CD4-positive, alpha-beta memory T cell (primary cell): ENCODE measurements around the gene SUGCT. TPM values are rescaled to one million over a fixed set of nuclear protein-coding genes. Genes with fewer than 3 reads are reported as not detected.

Experiments
- CTCF ChIA-PET: fragments of 350-600 bp; sonication (Branson Sonifier 250); formaldehyde crosslinking; loops from one replicate; lab custom pipeline; 2021; ENCODE audit warnings: inconsistent platforms; ENCODE audit not compliant: partially characterized antibody; lab: Charles Lee
- POLR2A ChIA-PET: fragments of 350-600 bp; sonication (Branson Sonifier 250); formaldehyde crosslinking; loops from one replicate; lab custom pipeline; 2021; ENCODE audit not compliant: partially characterized antibody; lab: Charles Lee
- DNase-seq, 5 donors: peaks; one replicate each; pipeline versions ENCODE4 v3.0.0 to v3.0.0-alpha.2; 2020 to 2022; ENCODE audit warnings: mixed read lengths in 1 of 5
- H3K27ac ChIP-seq: one replicate; pipeline ENCODE4 v1.7.0; 2013; ENCODE audit warnings: low read depth, low read length
- H3K27me3 ChIP-seq: 2 replicates; pipeline ENCODE4 v1.7.0; 2013; ENCODE audit warnings: mild to moderate bottlenecking, low read length, moderate library complexity; ENCODE audit not compliant: insufficient read depth
- H3K36me3 ChIP-seq: 2 replicates; pipeline ENCODE4 v1.7.0; 2013; ENCODE audit warnings: mild to moderate bottlenecking, low read length, moderate library complexity; ENCODE audit not compliant: insufficient read depth
- H3K4me1 ChIP-seq: 2 replicates; pipeline ENCODE4 v1.7.0; 2013; ENCODE audit warnings: mild to moderate bottlenecking, low read length, moderate library complexity; ENCODE audit not compliant: insufficient read depth
- H3K4me3 ChIP-seq, 2 donors: one replicate each; pipeline ENCODE4 v1.7.0; 2013; ENCODE audit warnings: low read length in 2 of 2, mild to moderate bottlenecking in 1 of 2
- H3K9me3 ChIP-seq, 2 donors: one replicate each; pipeline ENCODE4 v1.7.0; 2013; ENCODE audit warnings: low read length in 2 of 2, control low read depth in 1 of 2; ENCODE audit not compliant: control insufficient read depth in 1 of 2
- H3K27ac Mint-ChIP-seq, 7 donors: one replicate each; pipeline ENCODE4 v1.8.0; 2020 to 2021; ENCODE audit warnings: mixed read lengths in 7 of 7, mild to moderate bottlenecking in 6 of 7, inconsistent platforms in 3 of 7, moderate library complexity in 3 of 7
- H3K27me3 Mint-ChIP-seq, 2 donors: one replicate each; pipeline ENCODE4 v1.8.0; 2020 to 2021; ENCODE audit warnings: mixed read lengths in 2 of 2
- H3K36me3 Mint-ChIP-seq, 2 donors: one replicate each; pipeline ENCODE4 v1.8.0; 2020 to 2021; ENCODE audit warnings: mixed read lengths in 2 of 2, inconsistent platforms in 1 of 2, mild to moderate bottlenecking in 1 of 2
- H3K4me1 Mint-ChIP-seq, 4 donors: one replicate each; pipeline ENCODE4 v1.8.0; 2020 to 2021; ENCODE audit warnings: mixed read lengths in 4 of 4, mild to moderate bottlenecking in 1 of 4
- H3K4me3 Mint-ChIP-seq, 8 donors: one replicate each; pipeline ENCODE4 v1.8.0; 2020 to 2021; ENCODE audit warnings: mixed read lengths in 8 of 8, mild to moderate bottlenecking in 7 of 8, moderate library complexity in 6 of 8, inconsistent platforms in 3 of 8
- H3K9me3 Mint-ChIP-seq, 8 donors: one replicate each; pipeline ENCODE4 v1.8.0; 2020 to 2021; ENCODE audit warnings: mixed read lengths in 8 of 8, mild to moderate bottlenecking in 5 of 8, inconsistent platforms in 3 of 8, moderate library complexity in 1 of 8
- intact Hi-C: fragments of 100-400 bp; cut with micrococcal nuclease; formaldehyde crosslinking; loops from one replicate; pipeline ENCODE4 v1.15.1; 2023
- polyA plus RNA-seq, 2 donors: library from polyadenylated mRNA; unstranded; fragments of 300-500 nt; fragmentation: Illumina TruSeq; gene quantifications; one replicate each; pipeline ENCODE4 v1.2.3, GENCODE V29; 2021
- total RNA-seq, 2 experiments: library from RNA; stranded (reverse); gene quantifications; one replicate each; pipeline ENCODE4 v1.2.3, GENCODE V29; 2021

The SUGCT gene
- total and polyA plus RNA-seq, 4 experiments from 2014 or later: 0.41 to 4.4 (median 1.2) TPM

DNA sequence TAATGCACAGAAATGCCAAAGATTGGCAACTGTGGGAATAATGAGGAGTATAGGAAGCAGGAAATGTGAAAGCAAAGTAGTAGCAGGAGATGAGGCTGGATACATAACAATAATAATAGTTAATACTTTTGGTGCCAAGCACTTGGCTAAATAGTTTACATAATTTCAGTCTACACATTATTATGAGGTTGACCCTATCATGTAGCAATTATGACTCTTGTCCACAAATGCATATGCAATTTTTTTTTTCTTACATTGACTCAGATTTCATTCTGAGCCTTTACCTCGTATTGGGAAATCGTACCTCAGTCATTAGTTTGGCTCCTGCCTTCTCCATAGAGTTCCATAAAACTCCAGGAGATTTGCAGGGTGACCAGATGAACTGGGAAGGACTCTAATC lies 219.9 kb downstream of the SUGCT start:
- Mint-ChIP-seq H3K4me1 (no peaks in the 10 kb centered on the region), H3K27me3 (no peaks in the 10 kb centered on the region), H3K27ac (no peak overlapping the region), H3K4me3 (no peak overlapping the region), H3K9me3 (peaks cover 0 to 7% (median 2%) of the 10 kb centered on the region in 8 donors), H3K36me3 (no peaks in the 10 kb centered on the region)
- Histone ChIP-seq H3K27ac (no peak overlapping the region), H3K4me3 (no peak overlapping the region), H3K4me1 (no peaks in the 10 kb centered on the region), H3K36me3 (no peaks in the 10 kb centered on the region), H3K9me3 (no peaks in the 10 kb centered on the region), H3K27me3 (no peaks in the 10 kb centered on the region)
- POLR2A ChIA-PET: no interaction called here
- DNase-seq: no peak
- CTCF ChIA-PET: no interaction called here
- intact Hi-C loops: no loop called here

DNA sequence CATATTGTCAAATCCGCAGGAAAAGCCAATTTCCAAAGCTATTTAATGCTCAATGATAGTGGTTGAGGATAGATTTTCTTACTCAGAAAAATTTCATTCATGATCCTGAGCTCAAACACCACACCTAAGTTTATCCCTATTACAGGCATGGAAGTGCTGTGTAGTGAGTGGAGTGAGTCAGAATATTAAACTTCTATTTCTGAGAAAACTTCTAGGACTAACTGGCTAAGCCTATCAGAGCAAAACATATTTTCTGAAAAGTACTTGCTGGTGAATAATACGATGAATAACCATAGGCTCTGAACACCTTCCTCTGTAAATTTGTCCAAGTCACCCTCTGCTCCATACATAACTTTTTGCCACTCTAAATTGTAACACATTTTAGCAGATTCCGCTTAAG lies 221.5 kb downstream of the SUGCT start:
- no peak overlapping the region for H3K4me3 Mint-ChIP-seq
- no peak for DNase-seq
- Histone ChIP-seq H3K4me1 (no peaks in the 10 kb centered on the region), H3K9me3 (no peaks in the 10 kb centered on the region), H3K4me3 (no peak overlapping the region), H3K36me3 (no peaks in the 10 kb centered on the region), H3K27ac (no peak overlapping the region), H3K27me3 (no peaks in the 10 kb centered on the region)
- no peaks in the 10 kb centered on the region for H3K4me1 Mint-ChIP-seq
- H3K27ac Mint-ChIP-seq: no peak overlapping the region
- ChIA-PET CTCF (no interaction called here), POLR2A (no interaction called here)
- H3K9me3 Mint-ChIP-seq: peaks cover 0 to 9% (median 4%) of the 10 kb centered on the region in 8 donors
- no peaks in the 10 kb centered on the region for H3K27me3 Mint-ChIP-seq
- intact Hi-C loops: no loop called here
- no peaks in the 10 kb centered on the region for H3K36me3 Mint-ChIP-seq

DNA sequence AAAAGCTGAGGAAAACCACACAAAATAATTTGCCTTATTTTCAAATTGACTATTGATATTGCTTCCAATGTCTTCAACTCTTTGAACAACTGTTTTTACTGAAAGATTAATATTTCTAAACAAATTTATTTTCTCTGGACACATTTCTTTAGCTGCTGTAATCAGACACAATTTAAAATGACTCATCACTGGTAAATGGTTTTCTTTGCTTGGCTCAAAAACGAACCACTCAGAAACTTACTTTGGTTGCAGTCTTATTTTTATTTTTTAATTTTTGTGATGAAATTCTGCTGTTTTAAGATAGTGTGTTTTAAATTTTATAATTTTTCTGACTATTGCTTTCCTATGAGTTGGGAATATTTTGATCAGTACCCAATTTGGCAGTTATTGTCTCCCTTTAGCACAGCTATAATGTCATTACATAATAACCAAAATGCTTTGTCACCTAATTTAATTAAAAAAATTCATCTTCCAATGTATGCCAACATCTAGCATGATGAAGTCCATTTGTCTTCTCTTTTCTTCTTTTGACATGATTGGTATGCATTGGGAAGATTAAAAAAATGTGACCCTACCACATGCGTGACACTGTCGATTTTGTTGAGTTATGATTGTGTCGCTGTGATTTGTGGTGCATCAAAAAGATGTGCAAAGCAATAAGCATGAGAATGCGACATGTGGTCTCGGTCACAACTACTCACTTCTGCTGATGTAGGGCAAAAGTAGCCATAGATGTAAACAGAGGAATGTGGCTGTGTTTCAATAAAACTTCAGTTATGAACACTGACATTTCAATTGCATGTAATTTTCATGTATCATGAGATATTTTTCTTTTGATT lies 222.3 kb downstream of the SUGCT start:
- H3K9me3 Mint-ChIP-seq: peaks cover 0 to 9% (median 5%) of the 10 kb centered on the region in 8 donors
- DNase-seq: no peak
- H3K27ac Mint-ChIP-seq: no peak overlapping the region
- H3K4me1 Mint-ChIP-seq: no peaks in the 10 kb centered on the region
- POLR2A ChIA-PET: no interaction called here
- Histone ChIP-seq H3K36me3 (no peaks in the 10 kb centered on the region), H3K27me3 (no peaks in the 10 kb centered on the region), H3K4me1 (no peaks in the 10 kb centered on the region), H3K9me3 (no peaks in the 10 kb centered on the region), H3K4me3 (no peak overlapping the region), H3K27ac (no peak overlapping the region)
- CTCF ChIA-PET: no interaction called here
- intact Hi-C loops: no loop called here
- no peak overlapping the region for H3K4me3 Mint-ChIP-seq
- no peaks in the 10 kb centered on the region for H3K36me3 Mint-ChIP-seq
- no peaks in the 10 kb centered on the region for H3K27me3 Mint-ChIP-seq

DNA sequence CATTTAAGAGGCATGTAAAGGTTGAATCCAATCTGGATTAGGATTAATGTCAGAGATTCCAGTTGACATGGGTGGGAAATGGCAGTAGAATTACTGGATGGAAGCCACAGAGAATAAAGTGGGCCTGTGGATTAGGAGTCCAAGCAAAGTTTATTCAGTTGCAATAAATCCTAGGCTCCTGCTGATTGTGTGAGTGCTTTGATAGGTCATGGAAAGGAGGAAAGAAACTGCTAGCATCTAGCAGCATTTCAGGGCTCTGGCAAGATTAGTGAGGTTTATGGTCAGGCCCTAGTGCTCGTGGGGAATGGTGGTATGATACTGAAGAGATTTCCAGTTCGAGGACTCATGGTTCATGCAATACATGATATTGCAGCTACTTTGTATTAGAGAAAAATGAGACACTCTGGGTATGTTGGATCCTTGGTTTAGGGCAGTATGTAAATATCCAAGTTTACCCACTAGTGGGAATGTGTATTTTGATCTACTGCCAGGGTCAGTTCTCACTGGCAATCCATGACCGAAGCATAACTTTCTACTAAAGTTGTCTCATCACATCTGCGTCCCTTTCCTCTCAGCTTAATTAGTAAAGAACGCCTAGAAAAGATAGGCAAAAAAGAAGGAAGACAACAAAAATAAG lies 235.0 kb downstream of the SUGCT start:
- intact Hi-C loops: no loop called here
- no peak for DNase-seq

DNA sequence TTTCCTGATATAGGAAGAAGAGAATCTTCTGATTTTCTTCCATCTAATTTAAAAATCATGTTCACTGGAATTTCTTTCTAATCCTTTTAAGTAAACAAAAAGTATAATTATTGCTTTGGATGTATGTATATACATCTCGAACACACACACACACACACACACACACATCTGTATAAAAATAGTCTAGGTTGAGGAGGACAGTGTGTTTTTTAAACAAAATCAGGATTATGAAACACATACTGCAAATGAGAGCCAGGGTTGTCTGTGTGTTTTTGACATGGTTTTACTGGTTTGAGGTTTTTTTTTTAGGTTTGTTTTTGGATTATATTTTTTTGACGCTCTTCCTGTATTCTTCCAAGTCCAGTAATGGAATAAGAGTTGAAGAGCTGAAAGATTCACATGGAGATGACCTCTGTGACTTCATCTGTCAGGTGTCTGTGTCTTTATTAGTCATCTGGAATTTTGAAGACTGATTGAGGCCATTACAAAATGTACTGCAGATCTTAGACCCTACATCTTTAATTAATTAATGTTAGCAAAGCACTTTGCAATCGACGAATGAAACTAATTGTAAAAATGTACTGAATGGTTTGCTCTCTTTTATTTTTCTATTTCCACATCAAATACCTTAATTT lies 237.1 kb downstream of the SUGCT start:
- CTCF ChIA-PET: no interaction called here
- H3K4me1 Mint-ChIP-seq: no peaks in the 10 kb centered on the region
- H3K4me3 Mint-ChIP-seq: no peak overlapping the region
- H3K27ac Mint-ChIP-seq: no peak overlapping the region
- no peaks in the 10 kb centered on the region for H3K36me3 Mint-ChIP-seq
- DNase-seq: no peak
- H3K27me3 Mint-ChIP-seq: no peaks in the 10 kb centered on the region
- Histone ChIP-seq H3K27me3 (no peaks in the 10 kb centered on the region), H3K27ac (no peak overlapping the region), H3K4me1 (no peaks in the 10 kb centered on the region), H3K36me3 (no peaks in the 10 kb centered on the region), H3K9me3 (no peaks in the 10 kb centered on the region), H3K4me3 (no peak overlapping the region)
- H3K9me3 Mint-ChIP-seq: peaks cover 7 to 16% (median 10%) of the 10 kb centered on the region in 8 donors
- POLR2A ChIA-PET: no interaction called here
- intact Hi-C loops: no loop called here

More for the DNA sequence above, 235.0 kb downstream of the SUGCT start:
- H3K36me3 ChIP-seq: no peaks in the 10 kb centered on the region
- H3K27me3 ChIP-seq: no peaks in the 10 kb centered on the region
- H3K4me3 ChIP-seq: no peak overlapping the region
- H3K27ac ChIP-seq: no peak overlapping the region
- H3K9me3 Mint-ChIP-seq: peaks cover 7 to 15% (median 8%) of the 10 kb centered on the region in 8 donors
- no peaks in the 10 kb centered on the region for H3K9me3 ChIP-seq
- H3K36me3 Mint-ChIP-seq: no peaks in the 10 kb centered on the region
- no peaks in the 10 kb centered on the region for H3K27me3 Mint-ChIP-seq
- H3K4me1 ChIP-seq: no peaks in the 10 kb centered on the region
- H3K27ac Mint-ChIP-seq: no peak overlapping the region
- no peak overlapping the region for H3K4me3 Mint-ChIP-seq
- ChIA-PET CTCF (no interaction called here), POLR2A (no interaction called here)
- H3K4me1 Mint-ChIP-seq: no peaks in the 10 kb centered on the region

DNA sequence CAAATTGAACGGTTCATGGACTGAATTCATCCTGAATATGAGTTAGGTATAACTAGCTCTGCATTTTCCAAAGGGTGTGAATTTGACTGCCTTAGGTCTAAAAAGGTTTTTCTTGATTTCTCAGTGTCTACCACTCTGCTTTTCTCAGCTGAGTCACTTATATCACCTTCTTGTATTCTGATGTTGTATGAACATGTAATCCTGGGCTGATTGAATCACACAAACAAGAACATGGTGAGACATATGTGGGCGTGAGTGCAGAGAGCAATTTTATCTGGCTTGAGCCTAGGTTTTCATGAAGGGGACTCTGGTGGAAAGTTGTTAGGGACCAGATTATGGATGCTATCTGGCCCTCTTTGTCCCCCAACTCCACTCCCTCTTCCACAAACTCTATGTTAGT lies 239.8 kb downstream of the SUGCT start:
- Mint-ChIP-seq H3K27ac (no peak overlapping the region), H3K4me3 (no peak overlapping the region), H3K9me3 (peaks cover 2 to 18% (median 10%) of the 10 kb centered on the region in 8 donors), H3K36me3 (peaks cover 0 to 3% of the 10 kb centered on the region in 2 donors), H3K4me1 (no peaks in the 10 kb centered on the region), H3K27me3 (peaks cover 0 to 2% of the 10 kb centered on the region in 2 donors)
- POLR2A ChIA-PET: no interaction called here
- H3K36me3 ChIP-seq: no peaks in the 10 kb centered on the region
- H3K4me1 ChIP-seq: no peaks in the 10 kb centered on the region
- CTCF ChIA-PET: no interaction called here
- peaks cover 0 to 4% of the 10 kb centered on the region in 2 donors for H3K9me3 ChIP-seq
- no peak for DNase-seq
- H3K4me3 ChIP-seq: no peak overlapping the region
- no peak overlapping the region for H3K27ac ChIP-seq
- H3K27me3 ChIP-seq: no peaks in the 10 kb centered on the region
- intact Hi-C loops: no loop called here

DNA sequence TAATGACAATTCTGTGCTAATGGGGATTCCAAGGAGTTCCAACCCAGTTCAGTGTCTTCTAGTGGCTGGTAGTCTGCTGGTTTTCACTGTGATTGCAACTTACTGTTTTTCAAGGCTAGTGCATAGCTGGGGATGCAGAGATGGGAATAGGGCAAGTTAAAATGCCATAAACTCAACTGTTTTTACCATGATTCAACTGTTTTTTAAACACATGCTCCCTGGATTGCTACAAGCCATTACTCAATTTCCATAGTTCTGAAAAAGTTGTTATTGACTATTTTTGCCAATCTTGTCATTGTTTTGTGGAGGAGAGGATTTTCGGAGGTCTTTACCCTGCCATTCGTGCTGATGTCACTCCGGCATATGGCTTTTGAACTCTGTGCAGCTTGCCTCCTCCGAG lies 245.3 kb downstream of the SUGCT start:
- Mint-ChIP-seq H3K27ac (peak overlapping the region in 1 of 7 donors; percentile 36), H3K9me3 (peaks cover 2 to 31% (median 19%) of the 10 kb centered on the region in 8 donors), H3K36me3 (peaks cover 0 to 3% of the 10 kb centered on the region in 2 donors), H3K4me3 (no peak overlapping the region), H3K4me1 (no peaks in the 10 kb centered on the region), H3K27me3 (peaks cover 0 to 2% of the 10 kb centered on the region in 2 donors)
- intact Hi-C loops: no loop called here
- ChIA-PET CTCF (no interaction called here), POLR2A (no interaction called here)
- no peak overlapping the region for H3K27ac ChIP-seq
- no peaks in the 10 kb centered on the region for H3K36me3 ChIP-seq
- H3K4me1 ChIP-seq: no peaks in the 10 kb centered on the region
- H3K27me3 ChIP-seq: no peaks in the 10 kb centered on the region
- DNase-seq: no peak
- no peak overlapping the region for H3K4me3 ChIP-seq
- peaks cover 0 to 4% of the 10 kb centered on the region in 2 donors for H3K9me3 ChIP-seq
